Parathyroid adenoma (tissue), 2 donors: ENCODE results near the gene PDZD8.

Experiments used
- H2AFZ ChIP-seq: fragments of 300-600 bp; sonication (generic); one replicate; pipeline ENCODE4 v1.7.0; 2017; ENCODE audit warnings: antibody characterized with exemption, mild to moderate bottlenecking
- H3K27ac ChIP-seq: fragments of 300-600 bp; sonication (generic); one replicate; pipeline ENCODE4 v1.7.0; 2017
- H3K27me3 ChIP-seq: fragments of 300-600 bp; sonication (generic); one replicate; pipeline ENCODE4 v1.7.0; 2017; ENCODE audit warnings: low read length; ENCODE audit not compliant: control insufficient read depth, insufficient read depth
- H3K36me3 ChIP-seq: fragments of 300-600 bp; sonication (generic); one replicate; pipeline ENCODE4 v1.7.0; 2017; ENCODE audit warnings: low read length; ENCODE audit not compliant: control insufficient read depth, insufficient read depth
- H3K4me1 ChIP-seq: fragments of 300-600 bp; sonication (generic); one replicate; pipeline ENCODE4 v1.7.0; 2017; ENCODE audit warnings: control low read depth
- H3K4me2 ChIP-seq: fragments of 300-600 bp; sonication (generic); one replicate; pipeline ENCODE4 v1.7.0; 2017; ENCODE audit warnings: low read length
- H3K4me3 ChIP-seq: fragments of 300-600 bp; sonication (generic); one replicate; pipeline ENCODE4 v1.7.0; 2017; ENCODE audit warnings: low read depth, low read length
- H3K79me2 ChIP-seq: fragments of 300-600 bp; sonication (generic); one replicate; pipeline ENCODE4 v1.7.0; 2017; ENCODE audit warnings: control low read depth
- H3K9ac ChIP-seq: fragments of 300-600 bp; sonication (generic); one replicate; pipeline ENCODE4 v1.7.0; 2017; ENCODE audit warnings: mild to moderate bottlenecking
- H3K9me3 ChIP-seq: fragments of 300-600 bp; sonication (generic); one replicate; pipeline ENCODE4 v1.7.0; 2017; ENCODE audit warnings: low read length; ENCODE audit not compliant: control insufficient read depth
- TF ChIP-seq, protein P1 (sequence below): fragments of 300-600 bp; sonication (generic); IDR thresholded peaks from one replicate; pipeline ENCODE4 v1.7.0; 2017; ENCODE audit warnings: antibody characterized with exemption, mild to moderate bottlenecking
- donor health status: primary hyperparathyroidism.

The PDZD8 gene

DNA sequence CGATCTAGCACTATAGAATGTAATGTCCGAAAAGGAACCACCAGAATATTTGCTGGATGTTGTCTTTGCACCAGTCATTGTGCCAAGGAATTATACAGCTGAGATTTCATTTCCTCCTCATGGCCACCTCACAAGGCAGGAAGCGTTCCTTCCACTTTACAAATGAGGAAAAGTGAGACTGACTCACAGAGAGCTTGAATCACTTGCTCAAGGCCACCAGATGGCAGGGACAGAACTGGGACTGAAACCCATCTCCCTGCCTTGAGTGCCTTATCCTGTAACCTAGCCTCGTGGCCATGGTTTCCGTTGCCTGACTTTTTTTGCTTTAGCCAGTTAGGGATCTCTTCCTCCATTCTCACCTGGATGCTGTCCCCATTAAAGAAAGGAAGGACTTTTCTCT lies 44.7 kb upstream of the PDZD8 start:
- H2AFZ ChIP-seq: no peak overlapping the region
- no peak overlapping the region for H3K27ac ChIP-seq
- no peaks in the 10 kb centered on the region for H3K79me2 ChIP-seq
- no peaks in the 10 kb centered on the region for H3K36me3 ChIP-seq
- peaks cover 28% of the 10 kb centered on the region for H3K4me1 ChIP-seq
- H3K4me2 ChIP-seq: no peak overlapping the region
- no peaks in the 10 kb centered on the region for H3K9me3 ChIP-seq
- no peak overlapping the region for H3K4me3 ChIP-seq
- TF ChIP-seq, protein P1, sequence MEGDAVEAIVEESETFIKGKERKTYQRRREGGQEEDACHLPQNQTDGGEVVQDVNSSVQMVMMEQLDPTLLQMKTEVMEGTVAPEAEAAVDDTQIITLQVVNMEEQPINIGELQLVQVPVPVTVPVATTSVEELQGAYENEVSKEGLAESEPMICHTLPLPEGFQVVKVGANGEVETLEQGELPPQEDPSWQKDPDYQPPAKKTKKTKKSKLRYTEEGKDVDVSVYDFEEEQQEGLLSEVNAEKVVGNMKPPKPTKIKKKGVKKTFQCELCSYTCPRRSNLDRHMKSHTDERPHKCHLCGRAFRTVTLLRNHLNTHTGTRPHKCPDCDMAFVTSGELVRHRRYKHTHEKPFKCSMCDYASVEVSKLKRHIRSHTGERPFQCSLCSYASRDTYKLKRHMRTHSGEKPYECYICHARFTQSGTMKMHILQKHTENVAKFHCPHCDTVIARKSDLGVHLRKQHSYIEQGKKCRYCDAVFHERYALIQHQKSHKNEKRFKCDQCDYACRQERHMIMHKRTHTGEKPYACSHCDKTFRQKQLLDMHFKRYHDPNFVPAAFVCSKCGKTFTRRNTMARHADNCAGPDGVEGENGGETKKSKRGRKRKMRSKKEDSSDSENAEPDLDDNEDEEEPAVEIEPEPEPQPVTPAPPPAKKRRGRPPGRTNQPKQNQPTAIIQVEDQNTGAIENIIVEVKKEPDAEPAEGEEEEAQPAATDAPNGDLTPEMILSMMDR: no peak
- no peaks in the 10 kb centered on the region for H3K27me3 ChIP-seq
- H3K9ac ChIP-seq: no peak overlapping the region

- TF ChIP-seq, protein P1: no peak
- H3K27me3 ChIP-seq: no peaks in the 10 kb centered on the region
- no peak overlapping the region for H3K27ac ChIP-seq
- H3K79me2 ChIP-seq: no peaks in the 10 kb centered on the region
- H3K4me2 ChIP-seq: no peak overlapping the region
- H3K4me3 ChIP-seq: no peak overlapping the region
- H3K9ac ChIP-seq: no peak overlapping the region
- peaks cover 34% of the 10 kb centered on the region for H3K4me1 ChIP-seq
- H3K9me3 ChIP-seq: no peaks in the 10 kb centered on the region
- no peaks in the 10 kb centered on the region for H3K36me3 ChIP-seq
- no peak overlapping the region for H2AFZ ChIP-seq
These were observed 43.9 kb upstream of the PDZD8 start for GRCh38 chr10:117419159-117419558.

DNA sequence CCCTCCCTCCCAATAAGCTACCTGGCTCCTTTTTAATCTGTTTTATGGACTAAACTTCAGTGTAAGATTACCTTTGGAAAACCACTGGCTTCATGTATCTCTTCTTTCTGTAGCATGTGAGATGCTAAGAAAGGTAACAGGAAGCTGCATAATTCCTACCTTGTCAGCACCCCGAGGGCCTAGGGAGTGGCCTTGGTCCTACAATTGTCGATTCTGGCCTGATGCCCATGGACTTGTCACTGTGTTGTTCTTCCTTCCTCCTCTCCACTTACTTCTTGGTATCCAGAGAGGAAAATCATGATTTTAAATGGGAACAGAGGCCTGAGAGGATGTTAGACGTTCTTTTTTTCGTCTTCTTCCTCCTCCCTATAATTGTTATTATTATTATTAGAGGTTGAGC lies 42.9 kb upstream of the PDZD8 start:
- Histone ChIP-seq H3K9ac (no peak overlapping the region), H3K36me3 (no peaks in the 10 kb centered on the region), H2AFZ (peak overlapping the region; percentile 30), H3K79me2 (no peaks in the 10 kb centered on the region), H3K4me3 (no peak overlapping the region), H3K4me2 (peak overlapping the region; percentile 1), H3K9me3 (no peaks in the 10 kb centered on the region), H3K27me3 (no peaks in the 10 kb centered on the region), H3K27ac (peak overlapping the region; percentile 7), H3K4me1 (peaks cover 44% of the 10 kb centered on the region)
- TF ChIP-seq, protein P1: no peak

GRCh38 chr10:117417196-117417595 lies 42.0 kb upstream of the PDZD8 start:
- Histone ChIP-seq H3K4me1 (peaks cover 52% of the 10 kb centered on the region), H3K4me3 (no peak overlapping the region), H3K79me2 (no peaks in the 10 kb centered on the region), H3K9ac (no peak overlapping the region), H3K36me3 (no peaks in the 10 kb centered on the region), H3K27ac (no peak overlapping the region), H3K9me3 (no peaks in the 10 kb centered on the region), H2AFZ (no peak overlapping the region), H3K27me3 (no peaks in the 10 kb centered on the region), H3K4me2 (no peak overlapping the region)
- TF ChIP-seq, protein P1: peak; percentile 4

DNA sequence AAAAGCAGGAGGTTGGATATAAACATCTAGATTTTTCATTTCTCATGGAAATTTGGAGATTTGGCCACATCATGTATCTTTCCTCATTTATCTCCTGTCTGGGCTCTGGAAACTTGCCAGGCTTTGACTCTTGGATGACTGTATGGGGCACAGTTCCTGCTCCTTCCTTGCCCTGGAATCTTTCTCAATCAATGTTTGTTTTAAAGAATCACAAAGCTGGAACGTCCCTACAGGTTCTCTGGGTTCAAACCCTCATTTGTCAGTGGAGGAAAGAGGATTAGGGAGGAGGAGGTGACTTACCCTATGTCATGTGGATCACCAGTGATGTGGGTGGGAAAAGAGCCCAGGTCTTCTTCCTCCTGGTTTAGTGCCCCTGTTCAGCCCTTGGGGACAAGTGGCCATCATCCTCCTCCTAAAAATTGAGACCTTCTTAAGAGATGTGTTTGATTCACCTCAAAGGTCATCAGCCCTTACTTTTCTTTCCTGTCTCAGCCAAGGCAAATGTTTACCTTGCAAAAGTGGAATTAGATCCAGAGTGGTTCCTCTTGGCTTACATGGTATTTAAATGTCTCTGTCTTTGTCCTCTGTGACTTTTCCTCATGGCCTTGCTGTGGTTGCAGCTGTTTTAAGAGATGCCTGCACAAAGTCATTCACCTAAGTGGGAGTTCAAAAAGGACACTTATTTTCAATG lies 38.8 kb upstream of the PDZD8 start:
- no peaks in the 10 kb centered on the region for H3K79me2 ChIP-seq
- peaks cover 71% of the 10 kb centered on the region for H3K4me1 ChIP-seq
- peak overlapping the region; percentile 36 for H3K4me2 ChIP-seq
- H3K36me3 ChIP-seq: no peaks in the 10 kb centered on the region
- H3K27ac ChIP-seq: peak overlapping the region; percentile 88
- H3K9me3 ChIP-seq: no peaks in the 10 kb centered on the region
- TF ChIP-seq, protein P1: no peak
- H2AFZ ChIP-seq: no peak overlapping the region
- no peaks in the 10 kb centered on the region for H3K27me3 ChIP-seq
- H3K9ac ChIP-seq: no peak overlapping the region
- peak overlapping the region; percentile 24 for H3K4me3 ChIP-seq
